OCI-LY7 (cell line): ENCODE data around the gene PRIMA1. TPM values are rescaled to one million over a fixed set of nuclear protein-coding genes. Genes with fewer than 3 reads are reported as not detected.

Experiments used
- BruUV-seq: library from RNA; stranded (reverse); fragments of 400-500 nt; replicated peaks from 2 replicates; lab custom pipeline; 2021; lab: Mats Ljungman, UMichigan
- CTCF ChIA-PET: fragments of 300-600 bp; sonication (Branson Sonifier 250); formaldehyde crosslinking; loops from one replicate; lab custom pipeline; 2022; ENCODE audit warnings: antibody characterized with exemption; ENCODE audit not compliant: unreplicated experiment; lab: Charles Lee
- POLR2A ChIA-PET: fragments of 300-600 bp; sonication (Branson Sonifier 250); formaldehyde crosslinking; loops from one replicate; lab custom pipeline; 2022; ENCODE audit warnings: antibody characterized with exemption; lab: Charles Lee
- DNase-seq: peaks from one replicate; pipeline ENCODE4 v3.0.0-alpha.2; 2015; ENCODE audit warnings: low spot score
- H2AFZ ChIP-seq: fragments of 200-600 bp; sonication (generic), shearing (Covaris generic); 2 replicates; pipeline ENCODE4 v1.6.1; 2014; ENCODE audit warnings: mild to moderate bottlenecking, antibody characterized with exemption, low read length, moderate library complexity
- H3K27ac ChIP-seq: fragments of 200-600 bp; sonication (generic); 2 replicates; pipeline ENCODE4 v1.5.1; 2014; ENCODE audit warnings: mixed run types, low read depth, mild to moderate bottlenecking, moderate library complexity, low read length, inconsistent platforms; ENCODE audit not compliant: poor library complexity, severe bottlenecking
- H3K36me3 ChIP-seq: fragments of 200-600 bp; sonication (generic); 2 replicates; pipeline ENCODE4 v1.6.1; 2014; ENCODE audit warnings: mild to moderate bottlenecking, antibody characterized with exemption, low read length, moderate library complexity, mixed read lengths; ENCODE audit not compliant: insufficient read depth
- H3K4me1 ChIP-seq: fragments of 200-600 bp; sonication (generic); 2 replicates; pipeline ENCODE4 v1.5.1; 2014; ENCODE audit warnings: mild to moderate bottlenecking, low read length; ENCODE audit not compliant: insufficient read depth, poor library complexity, severe bottlenecking
- H3K4me2 ChIP-seq: fragments of 200-600 bp; sonication (generic); 2 replicates; pipeline ENCODE4 v1.6.1; 2014; ENCODE audit warnings: mild to moderate bottlenecking, low read length
- H3K4me3 ChIP-seq: fragments of 200-600 bp; sonication (generic); 2 replicates; pipeline ENCODE4 v1.5.1; 2014; ENCODE audit warnings: mild to moderate bottlenecking, low read depth, low read length; ENCODE audit not compliant: poor library complexity, severe bottlenecking
- H3K79me2 ChIP-seq: fragments of 200-600 bp; sonication (generic); 2 replicates; pipeline ENCODE4 v1.6.1; 2016; ENCODE audit warnings: low read depth, mild to moderate bottlenecking, low read length, moderate library complexity, mixed read lengths; ENCODE audit not compliant: insufficient read depth
- H3K9me2 ChIP-seq: fragments of 200-600 bp; sonication (generic); 2 replicates; pipeline ENCODE4 v1.6.1; 2016; ENCODE audit warnings: mild to moderate bottlenecking, low read length, mixed read lengths; ENCODE audit not compliant: insufficient read depth
- H3K9me3 ChIP-seq: fragments of 200-600 bp; sonication (generic); 2 replicates; pipeline ENCODE4 v1.6.1; 2014; ENCODE audit warnings: mild to moderate bottlenecking, mixed run types, low read length, mixed read lengths
- H4K20me1 ChIP-seq: fragments of 200-600 bp; sonication (generic); 2 replicates; pipeline ENCODE4 v1.6.1; 2014; ENCODE audit warnings: mild to moderate bottlenecking, antibody characterized with exemption, low read length, moderate library complexity, mixed read lengths; ENCODE audit not compliant: insufficient read depth
- EZH2phosphoT487 ChIP-seq: fragments of 200-600 bp; sonication (generic); IDR thresholded peaks from 2 replicates; pipeline ENCODE4 v1.6.1; 2018; ENCODE audit warnings: low read depth, borderline replicate concordance, mild to moderate bottlenecking, mixed run types, antibody characterized with exemption, low read length, moderate library complexity, mixed read lengths
- intact Hi-C: fragments of 100-400 bp; cut with micrococcal nuclease; formaldehyde crosslinking; loops from one replicate; pipeline ENCODE4 v1.10.0; 2022; ENCODE audit not compliant: unreplicated experiment
- total RNA-seq, 2 experiments: library from RNA; depleted of rRNA in 1 of 2; stranded (reverse); fragments of >200 nt in 1 of 2; shearing (Covaris generic) in 1 of 2; gene quantifications; 2 replicates each; pipeline ENCODE4 v1.2.3, GENCODE V29; 2014 to 2022
- TF ChIP-seq, protein P1 (sequence below): fragments of 200-600 bp; sonication (generic); conservative IDR thresholded peaks from 2 replicates; pipeline ENCODE4 v1.5.1; 2014; ENCODE audit warnings: mild to moderate bottlenecking, antibody characterized with exemption, low read length, moderate library complexity, mixed read lengths

The PRIMA1 gene
- total RNA-seq, 2 experiments from 2014 or later: not detected

DNA sequence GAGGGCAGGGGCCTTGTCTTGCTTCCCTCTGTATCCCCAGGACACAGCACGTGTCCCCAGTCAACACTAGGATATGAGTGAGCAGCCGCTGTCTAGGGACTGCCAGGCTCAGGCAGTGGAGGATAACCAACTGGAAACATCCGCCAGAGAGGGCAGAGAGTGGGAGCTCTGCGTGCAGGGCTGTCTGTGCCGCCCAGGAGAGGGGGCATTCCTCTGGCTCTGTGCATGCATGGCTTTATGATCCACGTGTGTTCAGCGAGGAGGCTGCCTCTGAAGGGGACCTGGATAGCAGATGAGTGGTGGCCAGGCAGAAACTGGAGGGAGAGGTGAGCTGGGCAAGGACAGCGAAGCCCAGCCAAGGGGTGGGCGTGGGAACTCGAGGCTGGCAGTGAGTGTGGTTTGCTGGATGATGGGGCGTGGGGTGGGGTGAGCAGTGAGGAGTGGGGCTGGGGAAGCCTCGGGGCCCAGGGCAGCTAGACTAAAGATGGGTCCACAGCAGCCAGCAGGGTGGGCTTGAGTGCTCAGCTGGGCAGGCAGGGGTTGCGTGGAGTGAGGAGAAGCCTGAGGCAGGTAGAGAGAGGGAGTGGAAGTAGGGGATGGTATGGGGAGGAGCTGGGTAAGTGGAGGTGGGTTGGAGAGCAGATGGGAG, 72.9 kb downstream of the PRIMA1 start:
- ChIA-PET CTCF (no interaction called here), POLR2A (no interaction called here)

GRCh38 chr14:93714605-93715004, 73.7 kb downstream of the PRIMA1 start:
- Histone ChIP-seq H3K4me2 (no peak overlapping the region), H3K4me1 (no peaks in the 10 kb centered on the region), H3K4me3 (no peak overlapping the region), H2AFZ (no peak overlapping the region), H3K27ac (no peak overlapping the region), H4K20me1 (no peaks in the 10 kb centered on the region), H3K9me2 (no peaks in the 10 kb centered on the region), H3K9me3 (no peaks in the 10 kb centered on the region), H3K79me2 (no peaks in the 10 kb centered on the region), H3K36me3 (no peaks in the 10 kb centered on the region)
- no TSS peak for BruUV-seq
- CTCF ChIA-PET: no interaction called here
- intact Hi-C loops: no loop called here
- POLR2A ChIA-PET: no interaction called here
- DNase-seq: no peak
- TF ChIP-seq, protein P1, sequence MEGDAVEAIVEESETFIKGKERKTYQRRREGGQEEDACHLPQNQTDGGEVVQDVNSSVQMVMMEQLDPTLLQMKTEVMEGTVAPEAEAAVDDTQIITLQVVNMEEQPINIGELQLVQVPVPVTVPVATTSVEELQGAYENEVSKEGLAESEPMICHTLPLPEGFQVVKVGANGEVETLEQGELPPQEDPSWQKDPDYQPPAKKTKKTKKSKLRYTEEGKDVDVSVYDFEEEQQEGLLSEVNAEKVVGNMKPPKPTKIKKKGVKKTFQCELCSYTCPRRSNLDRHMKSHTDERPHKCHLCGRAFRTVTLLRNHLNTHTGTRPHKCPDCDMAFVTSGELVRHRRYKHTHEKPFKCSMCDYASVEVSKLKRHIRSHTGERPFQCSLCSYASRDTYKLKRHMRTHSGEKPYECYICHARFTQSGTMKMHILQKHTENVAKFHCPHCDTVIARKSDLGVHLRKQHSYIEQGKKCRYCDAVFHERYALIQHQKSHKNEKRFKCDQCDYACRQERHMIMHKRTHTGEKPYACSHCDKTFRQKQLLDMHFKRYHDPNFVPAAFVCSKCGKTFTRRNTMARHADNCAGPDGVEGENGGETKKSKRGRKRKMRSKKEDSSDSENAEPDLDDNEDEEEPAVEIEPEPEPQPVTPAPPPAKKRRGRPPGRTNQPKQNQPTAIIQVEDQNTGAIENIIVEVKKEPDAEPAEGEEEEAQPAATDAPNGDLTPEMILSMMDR: no peak
- no peak for TF ChIP-seq EZH2phosphoT487

More for the DNA sequence above, 72.9 kb downstream of the PRIMA1 start:
- Histone ChIP-seq H2AFZ (no peak overlapping the region), H3K9me3 (no peaks in the 10 kb centered on the region), H3K36me3 (no peaks in the 10 kb centered on the region), H3K79me2 (no peaks in the 10 kb centered on the region), H3K4me2 (no peak overlapping the region), H3K4me3 (no peak overlapping the region), H4K20me1 (no peaks in the 10 kb centered on the region), H3K4me1 (no peaks in the 10 kb centered on the region), H3K27ac (no peak overlapping the region), H3K9me2 (no peaks in the 10 kb centered on the region)
- no peak for DNase-seq
- no TSS peak for BruUV-seq
- intact Hi-C loops: no loop called here
- TF ChIP-seq EZH2phosphoT487: no peak
- TF ChIP-seq, protein P1: no peak

- Histone ChIP-seq H3K36me3 (no peaks in the 10 kb centered on the region), H4K20me1 (no peaks in the 10 kb centered on the region), H3K4me3 (no peak overlapping the region), H3K79me2 (no peaks in the 10 kb centered on the region), H2AFZ (no peak overlapping the region), H3K9me3 (no peaks in the 10 kb centered on the region), H3K4me2 (no peak overlapping the region), H3K9me2 (no peaks in the 10 kb centered on the region), H3K4me1 (no peaks in the 10 kb centered on the region), H3K27ac (no peak overlapping the region)
- BruUV-seq: no TSS peak
- intact Hi-C loops: no loop called here
- DNase-seq: no peak
- POLR2A ChIA-PET: interaction anchor here (1.1 kb wide), 1 partner anchor 58 kb away, joined by 4 read pairs; no protein-coding TSS in a partner anchor
- TF ChIP-seq, protein P1: no peak
- TF ChIP-seq EZH2phosphoT487: no peak
- CTCF ChIA-PET: no interaction called here
Observed at GRCh38 chr14:93713726-93714405, 74.4 kb downstream of the PRIMA1 start.
